ENCODE measurements around the gene USH1G. TPM values are rescaled to one million over a fixed set of nuclear protein-coding genes. Genes with fewer than 3 reads are reported as not detected.

USH1G gene
- polyA plus RNA-seq, 1 donor (not counting 4 experiments of a cell fraction or from before 2014, with no cell fraction given): 0.34 TPM

GRCh38 chr17:74952431-74953133, 29.5 kb upstream of the USH1G start:
- H4K20me1 ChIP-seq (ENCODE audit: control insufficient read depth, extremely low read depth, insufficient read depth, low read length): no peaks in the 10 kb centered on the region

GRCh38 chr17:74951680-74952421, 28.8 kb upstream of the USH1G start:
- dilution Hi-C loops (cut with MboI; ENCODE audit: extremely low pct_ligation_motif_present, low sequenced_read_pairs): no loop called here
- Histone ChIP-seq H4K20me1 (ENCODE audit: control insufficient read depth, extremely low read depth, insufficient read depth, low read length) (no peaks in the 10 kb centered on the region), H3K4me2 (ENCODE audit: control insufficient read depth, extremely low read depth, insufficient read depth, low read depth, low read length) (no peak overlapping the region), H3K27me3 (ENCODE audit: control insufficient read depth, extremely low read depth, insufficient read depth, low read length) (peaks cover 6% of the 10 kb centered on the region), H3K4me3 (ENCODE audit: control insufficient read depth in 2 of 3, extremely low read depth in 1 of 3, insufficient read depth in 2 of 3, low read depth in 1 of 3, low read length in 3 of 3) (no peak overlapping the region), H3K79me2 (ENCODE audit: control insufficient read depth, insufficient read depth, low read length) (no peaks in the 10 kb centered on the region), H2AFZ (ENCODE audit: control insufficient read depth, low read length) (no peak overlapping the region), H3K9me1 (ENCODE audit: control insufficient read depth, extremely low read depth, insufficient read depth, low read length) (no peaks in the 10 kb centered on the region), H3K27ac (ENCODE audit: control insufficient read depth, insufficient read depth, low read length) (no peak overlapping the region), H3K36me3 (ENCODE audit: control insufficient read depth in 2 of 2, extremely low read depth in 1 of 2, insufficient read depth in 2 of 2, low read length in 2 of 2) (no peaks in the 10 kb centered on the region), H3K9me3 (ENCODE audit: control insufficient read depth, low read depth, low read length) (peaks cover 3% of the 10 kb centered on the region), H3K4me1 (ENCODE audit: control insufficient read depth, extremely low read depth, insufficient read depth, low read length) (no peaks in the 10 kb centered on the region), H3K9ac (ENCODE audit: control insufficient read depth, extremely low read depth, insufficient read depth, low read length) (no peak overlapping the region)
- DNase-seq (ENCODE audit: low read depth, low spot score): no peak
- no peak for FAIRE-seq
- TF ChIP-seq EZH2 (IDR thresholded peaks at IDR 0.05; ENCODE audit: low read length) (no peak), CTCF (optimal IDR thresholded peaks at IDR 0.05 in 1 of 3, IDR thresholded peaks at IDR 0.05 in 1 of 3, conservative IDR thresholded peaks at IDR 0.05 in 1 of 3; ENCODE audit: extremely low read depth in 1 of 3, insufficient read depth in 2 of 3, low read length in 3 of 3) (no peak)

More at GRCh38 chr17:74952431-74953133, 29.5 kb upstream of the USH1G start:
- Histone ChIP-seq H3K27me3 (ENCODE audit: control insufficient read depth, extremely low read depth, insufficient read depth, low read length) (peaks cover 6% of the 10 kb centered on the region), H3K4me2 (ENCODE audit: control insufficient read depth, extremely low read depth, insufficient read depth, low read depth, low read length) (no peak overlapping the region), H3K27ac (ENCODE audit: control insufficient read depth, insufficient read depth, low read length) (no peak overlapping the region), H3K36me3 (ENCODE audit: control insufficient read depth in 2 of 2, extremely low read depth in 1 of 2, insufficient read depth in 2 of 2, low read length in 2 of 2) (no peaks in the 10 kb centered on the region), H3K4me1 (ENCODE audit: control insufficient read depth, extremely low read depth, insufficient read depth, low read length) (no peaks in the 10 kb centered on the region), H3K79me2 (ENCODE audit: control insufficient read depth, insufficient read depth, low read length) (no peaks in the 10 kb centered on the region), H3K9me1 (ENCODE audit: control insufficient read depth, extremely low read depth, insufficient read depth, low read length) (no peaks in the 10 kb centered on the region), H3K9ac (ENCODE audit: control insufficient read depth, extremely low read depth, insufficient read depth, low read length) (no peak overlapping the region), H3K9me3 (ENCODE audit: control insufficient read depth, low read depth, low read length) (peaks cover 3% of the 10 kb centered on the region), H2AFZ (ENCODE audit: control insufficient read depth, low read length) (no peak overlapping the region), H3K4me3 (ENCODE audit: control insufficient read depth in 2 of 3, extremely low read depth in 1 of 3, insufficient read depth in 2 of 3, low read depth in 1 of 3, low read length in 3 of 3) (no peak overlapping the region)
- dilution Hi-C loops (cut with MboI; ENCODE audit: extremely low pct_ligation_motif_present, low sequenced_read_pairs): no loop called here
- FAIRE-seq: no peak
- TF ChIP-seq CTCF (optimal IDR thresholded peaks at IDR 0.05 in 1 of 3, IDR thresholded peaks at IDR 0.05 in 1 of 3, conservative IDR thresholded peaks at IDR 0.05 in 1 of 3; ENCODE audit: extremely low read depth in 1 of 3, insufficient read depth in 2 of 3, low read length in 3 of 3) (no peak), EZH2 (IDR thresholded peaks at IDR 0.05; ENCODE audit: low read length) (no peak)
- DNase-seq (ENCODE audit: low read depth, low spot score): no peak

Measured in keratinocyte (primary cell).